Measurements from ENCODE around the gene DAPK2.

DAPK2 gene

DNA sequence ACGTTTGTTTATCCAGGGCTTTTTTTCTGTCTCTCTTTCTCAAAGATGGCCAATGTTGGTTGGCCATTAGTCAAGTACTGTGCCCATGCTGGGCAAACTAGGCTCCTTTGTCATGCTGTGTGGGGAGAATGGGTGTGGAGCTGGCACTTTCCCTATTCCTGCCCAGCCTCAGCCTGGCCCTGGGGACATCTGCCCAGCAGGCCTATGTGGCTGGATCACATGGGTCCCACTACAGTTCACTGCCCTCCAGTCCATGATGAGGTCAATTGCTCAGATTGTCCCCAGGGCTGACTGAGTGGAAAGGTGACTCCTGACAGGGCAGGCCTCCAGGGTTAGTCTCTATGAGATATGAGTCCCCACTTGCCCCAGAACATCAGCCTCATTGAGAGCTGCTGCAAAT, 158.1 kb downstream of the DAPK2 start:
- no peak for FAIRE-seq
- DNase-seq (ENCODE audit: extremely low spot score, insufficient read length, low read depth) = no peak

DNA sequence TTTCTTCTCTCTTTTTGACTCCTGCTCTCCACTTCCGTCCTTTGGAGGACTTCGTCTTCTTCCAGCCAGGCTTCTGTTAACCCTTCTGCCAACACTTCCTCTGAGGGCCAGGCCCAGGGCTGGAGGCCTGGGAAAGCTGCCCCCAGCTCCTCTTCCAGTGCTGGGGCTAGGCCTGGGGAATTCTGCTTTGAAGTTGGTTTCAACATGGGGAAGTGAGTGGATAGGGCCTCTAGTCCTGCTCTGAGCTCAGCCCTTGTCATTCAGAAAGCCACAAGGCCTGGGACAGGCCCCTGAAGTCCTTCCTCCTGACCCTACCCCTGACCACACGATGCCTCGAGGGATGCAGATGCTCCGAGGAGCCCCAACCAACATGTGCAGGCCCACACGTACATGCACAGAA, 158.7 kb downstream of the DAPK2 start:
- FAIRE-seq (no peak), DNase-seq (ENCODE audit: extremely low spot score, insufficient read length, low read depth) (no peak)

DNA sequence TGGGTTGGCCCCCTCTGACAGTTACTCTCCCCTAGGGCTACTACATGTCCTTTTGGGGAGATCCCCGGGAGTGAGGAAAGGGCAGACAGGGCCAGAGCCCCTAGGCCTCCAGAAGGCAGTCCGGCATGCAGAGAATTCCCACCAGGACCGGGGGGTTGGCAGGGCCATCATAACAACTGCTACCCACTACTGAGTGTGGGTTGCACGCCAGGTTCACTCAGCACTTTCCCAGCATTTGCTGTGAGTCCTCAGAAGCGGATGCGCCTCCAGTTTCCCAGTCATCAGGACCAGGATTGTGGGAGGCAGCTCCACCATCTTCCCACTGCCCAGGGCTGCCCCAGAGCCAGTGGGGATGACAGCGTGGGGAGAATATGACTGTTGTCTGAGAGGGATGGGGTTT, 161.3 kb downstream of the DAPK2 start:
- FAIRE-seq = no peak
- no peak for DNase-seq (ENCODE audit: extremely low spot score, insufficient read length, low read depth)

DNA sequence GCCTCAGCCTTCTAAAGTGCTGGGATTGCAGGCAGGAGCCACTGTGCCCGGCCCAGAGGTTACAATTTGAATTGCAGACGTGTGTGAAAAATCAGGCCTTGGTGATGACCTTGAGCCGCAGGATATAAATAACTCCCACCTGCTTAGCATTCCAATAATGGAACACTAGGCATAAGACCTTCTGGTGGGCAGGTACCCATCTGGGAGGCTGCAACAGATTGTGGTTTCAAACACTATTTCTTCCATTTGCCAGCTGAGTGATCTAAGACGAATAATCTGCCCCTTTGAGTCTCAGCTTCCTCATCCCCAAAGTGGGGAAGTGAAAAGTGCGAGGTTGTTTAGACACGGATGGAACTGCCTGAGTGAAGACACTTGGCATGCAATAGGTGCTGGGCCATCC, 164.9 kb downstream of the DAPK2 start:
- DNase-seq (ENCODE audit: extremely low spot score, insufficient read length, low read depth) (no peak), FAIRE-seq (peak; percentile 83)

DNA sequence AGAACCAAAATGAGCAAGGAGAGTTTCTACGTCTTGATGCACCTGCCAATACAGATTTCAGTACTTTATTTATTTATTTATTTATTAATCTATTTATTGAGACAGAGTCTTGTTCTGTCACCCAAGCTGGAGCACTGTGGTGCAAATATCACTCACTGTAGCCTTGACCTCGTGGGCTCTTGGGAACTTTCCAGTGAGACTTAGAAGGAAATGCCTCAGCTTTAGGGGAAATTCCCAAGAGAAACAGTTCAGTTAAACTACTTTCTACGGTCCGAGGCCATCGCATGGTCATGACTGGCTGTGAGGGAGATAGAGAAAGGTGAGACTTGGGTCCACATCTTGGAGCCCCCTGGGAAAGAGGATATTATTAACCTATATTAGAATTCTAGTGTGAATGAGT, 165.5 kb downstream of the DAPK2 start:
- FAIRE-seq = peak; percentile 75
- DNase-seq (ENCODE audit: extremely low spot score, insufficient read length, low read depth) = no peak

DNA sequence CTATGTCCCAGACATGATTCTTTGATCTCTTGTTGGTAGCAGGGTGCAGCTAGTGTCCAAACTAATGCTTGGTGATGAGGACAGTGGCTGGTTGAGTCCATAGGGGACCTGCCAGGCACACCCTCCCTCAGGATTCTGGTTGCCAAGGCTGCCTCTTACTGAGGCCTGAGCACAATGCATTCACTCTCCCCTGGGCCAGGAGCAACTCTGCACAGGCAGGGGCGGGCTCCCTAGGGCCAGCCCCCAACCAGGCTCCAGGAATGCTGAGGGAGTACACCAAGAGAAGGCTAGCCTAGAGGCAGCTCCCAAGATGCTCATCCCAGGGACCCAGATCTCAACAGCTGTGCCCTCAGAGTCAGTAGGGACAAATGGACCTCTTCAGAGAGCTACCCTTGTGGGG, 166.3 kb downstream of the DAPK2 start:
- no peak for DNase-seq (ENCODE audit: extremely low spot score, insufficient read length, low read depth)
- FAIRE-seq = no peak

DNA sequence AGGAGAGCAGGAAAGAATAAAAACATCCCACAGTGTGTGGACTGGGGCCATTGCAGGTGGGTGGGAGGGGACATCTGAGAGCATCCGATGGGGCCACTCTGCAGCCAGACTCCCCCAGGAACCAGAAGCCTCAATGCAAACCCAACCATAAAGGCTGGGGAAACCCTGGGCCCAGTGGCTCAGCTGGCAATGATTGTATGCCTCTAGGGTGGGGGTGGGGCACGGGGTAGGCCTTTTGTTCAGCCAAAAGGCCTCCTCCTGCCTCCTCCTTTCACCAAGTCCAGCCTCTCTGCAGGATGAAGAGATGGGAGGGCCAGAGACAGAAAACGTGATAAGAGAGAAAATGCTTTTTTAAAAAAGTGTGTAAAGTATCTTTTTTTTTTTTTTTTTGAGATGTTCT, 167.1 kb downstream of the DAPK2 start:
- no peak for FAIRE-seq
- DNase-seq (ENCODE audit: extremely low spot score, insufficient read length, low read depth) = no peak

DNA sequence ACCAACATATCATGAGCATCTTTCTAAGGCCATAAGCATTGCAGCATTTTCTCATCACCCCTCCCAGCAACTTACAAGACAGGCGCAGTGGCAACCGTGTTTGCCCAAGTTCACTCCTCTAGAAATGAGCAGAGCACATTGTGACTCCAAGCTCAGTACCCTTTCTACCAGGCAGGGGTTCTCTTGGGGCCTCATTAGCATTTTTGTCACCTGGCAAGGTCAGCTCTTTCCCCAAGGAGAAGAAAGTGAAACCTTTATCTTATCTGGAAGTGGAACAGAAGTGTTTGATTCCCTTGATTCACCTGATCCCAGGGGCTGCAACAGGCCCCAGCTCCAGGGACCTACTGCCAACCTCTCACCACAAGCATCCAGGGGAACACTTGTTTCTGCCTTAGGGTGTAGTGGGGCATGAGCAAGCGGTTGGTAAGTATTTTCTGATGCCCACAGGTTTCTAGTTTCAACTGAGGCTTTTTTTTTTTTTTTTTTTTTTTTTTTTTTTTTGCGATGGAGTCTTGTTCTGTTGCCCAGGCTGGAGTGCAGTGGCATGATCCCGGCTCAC, 168.5 kb downstream of the DAPK2 start:
- DNase-seq (ENCODE audit: extremely low spot score, insufficient read length, low read depth) (no peak), FAIRE-seq (no peak)

DNA sequence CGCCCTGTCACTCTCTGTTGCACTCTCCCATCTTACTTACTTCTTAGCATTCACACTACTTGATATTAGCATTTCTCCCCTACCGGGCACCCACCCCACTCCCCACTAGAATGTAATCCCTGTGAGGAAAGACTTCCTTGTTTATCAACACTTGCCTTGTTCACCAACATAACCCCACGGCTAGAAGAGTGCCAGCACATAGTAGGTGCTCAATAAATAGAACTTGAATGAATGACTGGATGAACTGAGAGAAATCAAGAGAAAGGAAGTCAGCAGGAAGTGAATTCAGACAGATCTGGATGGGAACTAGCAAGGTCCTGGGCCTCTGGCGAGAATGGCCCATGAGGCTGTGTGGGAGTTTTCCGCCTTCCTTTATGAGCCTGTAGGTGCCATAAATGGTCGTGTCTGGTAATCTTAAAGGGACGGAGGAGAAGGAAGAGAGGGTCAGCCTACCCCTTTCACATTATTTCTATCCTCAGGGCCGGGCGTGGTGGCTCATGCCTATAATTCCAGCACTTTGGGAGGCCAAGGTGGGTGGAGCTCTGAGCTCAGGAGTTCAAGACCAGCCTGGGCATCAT, 170.1 kb downstream of the DAPK2 start:
- no peak for DNase-seq (ENCODE audit: extremely low spot score, insufficient read length, low read depth)

DNA sequence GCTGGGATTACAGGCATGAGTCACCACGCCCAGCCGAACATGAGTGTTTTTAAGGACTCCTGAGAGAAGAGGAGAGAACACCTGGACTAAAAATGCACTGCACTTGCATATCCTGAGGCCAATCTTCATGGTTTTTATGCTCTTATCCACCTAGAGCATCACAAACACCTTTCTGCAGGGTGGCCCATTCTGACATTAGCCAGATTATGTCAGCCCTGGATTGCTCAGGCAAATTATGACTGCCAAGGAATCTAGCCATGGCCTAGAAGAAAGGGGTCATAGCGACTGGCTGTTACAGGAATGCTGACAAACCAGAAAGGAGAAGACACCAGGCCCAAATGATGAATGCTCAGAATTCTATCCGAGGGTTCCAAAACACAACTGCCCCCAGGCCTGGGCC, 171.7 kb downstream of the DAPK2 start:
- DNase-seq (ENCODE audit: extremely low spot score, insufficient read length, low read depth) (no peak), FAIRE-seq (no peak)

More for the DNA sequence above, 170.1 kb downstream of the DAPK2 start:
- no peak for FAIRE-seq

DNA sequence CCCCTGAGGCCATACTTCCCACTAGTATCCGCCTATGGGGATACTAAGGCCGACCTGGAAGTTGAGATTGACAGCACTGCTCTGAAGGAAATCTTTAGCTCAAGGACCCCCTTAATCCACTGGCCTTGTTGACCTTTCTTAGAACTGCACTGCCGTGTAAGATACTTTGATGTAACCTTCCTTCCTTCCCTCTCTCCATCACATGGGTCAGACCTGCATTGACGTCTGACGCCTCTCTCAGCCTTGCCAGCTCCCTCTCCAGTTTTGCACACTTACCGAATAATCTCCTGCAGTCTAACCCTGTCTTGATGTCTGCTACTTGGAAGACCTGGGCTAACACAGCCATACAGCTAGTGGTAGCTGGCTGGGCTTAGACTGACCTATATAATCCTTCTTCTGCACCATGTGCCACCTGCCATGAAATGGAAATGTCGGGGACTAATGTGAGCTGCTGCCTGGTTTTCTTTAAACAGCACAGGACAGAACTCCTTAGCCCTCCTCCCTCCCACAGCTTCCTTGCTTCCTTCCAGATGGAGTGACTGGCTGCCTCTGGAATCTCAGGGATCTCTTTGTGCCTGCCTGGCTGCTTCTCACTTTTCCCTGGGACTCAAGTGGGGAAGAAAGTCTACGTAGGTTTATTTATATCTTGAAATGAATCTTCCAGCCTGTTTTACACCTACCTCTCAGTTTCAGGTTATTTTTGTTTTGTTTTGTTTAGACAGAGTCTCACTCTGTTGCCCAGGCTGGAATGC, 173.3 kb downstream of the DAPK2 start:
- no peak for FAIRE-seq

DNA sequence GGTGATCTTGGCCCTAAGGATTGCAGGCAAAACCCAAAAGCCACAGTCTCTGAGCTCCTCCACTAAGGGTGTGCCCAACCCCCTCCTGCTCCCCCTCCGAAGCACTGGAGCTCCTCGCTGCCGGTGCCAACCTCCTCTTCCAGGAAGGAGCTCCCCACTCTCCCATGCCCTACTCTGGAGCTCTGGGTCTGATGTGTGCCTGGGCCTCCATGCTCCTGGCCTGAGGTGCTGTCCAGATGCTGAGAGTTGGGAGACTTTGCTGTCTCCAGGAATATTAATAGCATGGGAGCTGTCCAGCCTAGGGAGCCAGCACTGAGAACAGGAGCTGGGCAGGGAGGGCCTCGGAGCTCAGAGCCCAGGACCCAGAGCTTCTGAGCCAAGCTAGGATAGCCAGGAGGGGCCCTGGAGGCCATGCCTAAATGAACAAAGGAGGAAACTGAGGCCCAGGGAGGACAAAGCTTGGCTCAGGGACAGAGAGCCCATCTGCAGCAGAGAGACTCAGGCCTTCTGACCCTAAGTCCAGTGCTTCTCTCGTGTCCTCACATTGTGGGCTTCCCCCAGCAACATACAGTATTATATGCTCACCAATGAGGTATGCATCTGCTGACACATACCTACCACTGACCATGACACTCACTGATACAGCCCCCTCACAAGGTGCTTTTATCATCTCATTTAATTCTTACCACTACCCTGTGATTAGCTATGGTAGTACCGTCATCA, 175.6 kb downstream of the DAPK2 start:
- DNase-seq (ENCODE audit: extremely low spot score, insufficient read length, low read depth) (no peak), FAIRE-seq (no peak)

More for the DNA sequence above, 173.3 kb downstream of the DAPK2 start:
- no peak for DNase-seq (ENCODE audit: extremely low spot score, insufficient read length, low read depth)

DNA sequence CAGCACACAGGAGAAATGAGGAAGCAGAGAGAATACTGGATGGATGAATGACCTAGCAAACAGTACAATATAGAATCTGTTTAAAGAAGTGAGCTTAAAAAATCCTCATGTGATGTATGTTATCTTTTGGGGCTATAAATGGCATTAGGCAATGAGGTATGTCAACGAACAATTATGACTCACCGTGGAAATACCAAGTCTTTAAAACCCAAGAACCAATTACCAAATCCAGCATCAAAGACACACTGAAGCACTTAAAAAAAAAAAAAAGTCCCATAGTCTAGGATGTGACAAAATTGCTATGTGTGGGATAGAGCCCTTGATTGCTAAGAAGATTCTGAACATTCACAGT, 176.3 kb downstream of the DAPK2 start:
- FAIRE-seq (no peak), DNase-seq (ENCODE audit: extremely low spot score, insufficient read length, low read depth) (no peak)

DNA sequence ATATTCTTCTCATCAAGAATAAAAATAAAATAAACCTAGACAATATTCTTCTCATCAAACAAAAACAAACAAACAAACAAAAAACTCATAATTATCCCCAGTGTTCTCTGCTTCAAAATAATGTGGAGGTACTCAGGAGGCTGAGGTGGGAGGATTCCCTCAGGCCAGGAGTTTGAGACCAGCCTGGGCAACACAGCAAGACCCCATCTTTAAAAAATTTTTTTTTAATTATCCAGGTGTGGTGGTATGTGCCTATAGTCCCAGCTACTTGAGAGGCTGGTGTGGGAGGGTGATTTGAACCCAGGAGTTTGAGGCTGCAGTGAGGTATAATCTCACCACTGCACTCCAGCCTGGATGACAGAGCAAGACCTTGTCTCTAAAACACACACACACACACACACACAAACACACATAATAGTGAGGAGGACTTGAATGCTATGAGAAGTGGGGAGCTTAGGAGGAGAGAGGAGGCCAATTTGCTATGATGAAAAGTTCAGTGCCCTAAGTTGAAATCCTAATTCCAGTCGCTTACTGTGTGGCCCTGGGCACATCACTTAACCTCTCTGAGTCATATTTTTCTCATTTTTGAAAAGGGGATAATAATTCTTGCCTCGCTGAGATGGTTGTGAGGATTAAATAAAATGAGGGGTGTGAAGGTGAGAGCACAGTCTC, 176.8 kb downstream of the DAPK2 start:
- DNase-seq (ENCODE audit: extremely low spot score, insufficient read length, low read depth) = no peak

DNA sequence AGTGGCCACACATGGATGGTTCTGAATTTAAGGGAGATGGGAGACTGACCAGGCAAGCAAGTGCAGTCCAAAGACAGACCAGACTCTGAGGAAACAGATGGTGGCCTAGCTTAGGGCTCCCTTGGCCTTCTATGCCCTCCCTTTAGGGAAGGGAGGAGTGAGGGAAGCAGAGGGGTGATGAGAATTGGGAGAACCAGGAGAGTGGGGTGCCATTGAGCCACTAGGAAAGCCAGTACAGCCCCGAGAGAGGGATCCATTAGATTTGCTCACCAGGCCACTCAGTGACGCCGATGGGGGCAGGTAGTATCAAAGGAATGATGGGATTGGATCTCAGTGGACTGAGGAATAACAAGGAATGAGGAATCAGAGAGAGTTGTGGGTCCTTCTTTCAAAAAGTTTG, 182.1 kb downstream of the DAPK2 start:
- no peak for DNase-seq (ENCODE audit: extremely low spot score, insufficient read length, low read depth)
- FAIRE-seq = no peak

More for the DNA sequence above, 176.8 kb downstream of the DAPK2 start:
- no peak for FAIRE-seq

DNA sequence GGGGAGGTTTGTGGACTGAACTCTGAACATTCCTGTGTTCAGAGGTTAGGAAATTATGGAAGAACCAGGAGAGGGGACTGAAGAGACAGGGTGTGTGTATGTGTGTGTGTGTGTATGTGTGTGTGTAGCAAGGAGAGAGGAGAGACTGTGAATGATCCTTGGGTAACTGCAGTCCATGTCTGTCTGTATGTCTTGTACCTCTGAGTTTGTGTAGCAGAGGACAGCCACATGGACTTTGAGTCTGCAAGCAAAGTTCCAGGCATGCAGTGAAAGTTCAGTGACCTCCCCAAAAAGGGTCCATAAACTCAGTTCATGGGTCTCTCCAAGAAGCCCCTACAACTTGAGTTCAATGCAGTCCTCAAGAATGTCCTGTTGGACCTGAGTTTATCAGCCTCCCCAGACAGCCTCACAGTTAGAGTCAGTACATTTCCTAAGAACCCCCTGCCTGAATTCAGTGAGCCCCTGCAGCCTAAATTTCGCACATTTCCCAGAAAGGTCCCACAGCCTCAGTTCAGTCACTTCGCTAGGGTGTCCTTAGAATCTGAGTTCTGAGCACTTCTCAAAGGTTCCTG, 184.3 kb downstream of the DAPK2 start:
- no peak for FAIRE-seq
- DNase-seq (ENCODE audit: extremely low spot score, insufficient read length, low read depth) = no peak

DNA sequence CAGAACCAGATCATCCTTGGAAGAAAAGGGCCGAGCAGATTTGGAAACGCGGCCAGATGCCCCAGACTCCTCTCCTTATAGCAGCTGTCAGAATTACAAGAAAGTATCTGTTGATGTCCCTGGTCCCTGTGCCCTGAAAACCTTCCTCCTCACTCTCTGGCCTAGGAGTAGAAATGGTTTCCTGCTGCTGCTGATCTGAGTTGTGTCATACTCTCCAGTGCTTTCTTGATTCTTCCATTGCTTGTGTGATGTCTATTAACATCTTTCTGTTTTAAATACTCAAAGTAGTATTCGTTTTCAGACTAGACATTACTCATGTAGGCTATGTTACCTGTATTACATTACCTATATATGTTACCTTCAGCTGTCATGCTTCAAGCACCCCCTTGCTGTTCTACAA, 185.7 kb downstream of the DAPK2 start:
- FAIRE-seq (no peak), DNase-seq (ENCODE audit: extremely low spot score, insufficient read length, low read depth) (no peak)

DNA sequence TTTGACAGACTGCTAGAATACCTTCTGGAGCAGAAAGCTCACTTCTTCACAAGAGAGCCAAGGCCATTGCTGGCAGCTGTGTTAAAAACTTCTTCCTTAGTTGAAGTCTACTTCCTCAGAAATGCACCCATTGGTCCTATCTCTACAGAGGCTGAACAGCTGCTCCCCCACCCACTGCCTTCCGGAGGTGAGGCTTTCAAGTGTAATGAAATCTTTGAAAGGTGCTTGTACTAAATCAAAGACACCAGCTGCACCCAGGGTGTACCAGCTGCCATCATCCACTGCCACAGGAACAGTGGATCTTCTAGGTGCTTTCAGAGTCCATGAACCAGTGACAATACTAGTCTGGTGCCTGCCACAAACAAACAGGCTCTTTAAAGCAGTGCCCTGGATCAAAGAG, 186.1 kb downstream of the DAPK2 start:
- DNase-seq (ENCODE audit: extremely low spot score, insufficient read length, low read depth) (no peak), FAIRE-seq (peak; percentile 18)

DNA sequence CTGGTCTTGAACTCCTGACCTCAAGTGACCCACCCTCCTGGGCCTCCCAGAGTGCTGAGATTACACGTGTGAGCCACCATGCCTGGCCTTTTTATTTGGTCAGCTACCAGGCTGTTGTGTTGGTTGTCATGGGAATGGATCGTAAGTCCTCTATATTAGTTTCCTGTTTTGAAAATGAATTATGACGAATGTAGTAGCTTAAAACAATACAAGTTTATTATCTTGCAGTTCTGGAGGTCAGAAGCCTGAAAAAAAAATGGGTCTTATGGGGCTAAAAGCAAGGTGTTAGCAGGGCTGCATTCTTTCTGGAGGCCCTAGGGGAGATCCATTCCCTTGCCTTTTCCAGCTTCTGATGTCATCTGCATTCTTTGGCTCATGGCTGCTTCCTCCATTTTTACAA, 187.4 kb downstream of the DAPK2 start:
- DNase-seq (ENCODE audit: extremely low spot score, insufficient read length, low read depth) (no peak), FAIRE-seq (no peak)

DNA sequence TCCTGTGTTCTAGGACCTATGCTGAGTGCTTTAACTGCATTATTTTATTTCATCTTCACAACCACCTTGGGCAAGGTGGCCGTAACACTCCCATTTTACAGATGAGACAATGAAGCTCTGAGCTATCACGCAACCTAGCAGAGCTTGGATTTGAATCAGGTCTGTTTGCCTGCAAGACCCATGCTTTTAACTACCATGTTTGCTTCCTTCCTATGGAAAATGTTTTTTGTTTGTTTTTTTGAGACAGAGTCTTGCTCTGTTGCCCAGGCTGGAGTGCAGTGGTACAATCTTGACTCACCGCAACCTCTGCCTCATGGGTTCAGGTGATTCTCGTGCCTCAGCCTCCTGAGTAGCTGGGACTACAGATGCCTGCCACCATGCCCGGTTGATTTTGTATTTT, 187.8 kb downstream of the DAPK2 start:
- FAIRE-seq (no peak), DNase-seq (ENCODE audit: extremely low spot score, insufficient read length, low read depth) (no peak)

All from GM18507 (cell line).